Measurements from ENCODE around the gene SVIL.
"Not testable (repeated sequence)": the region's sequence is repeated elsewhere in the genome, so short reads cannot be mapped to it uniquely, and the experiment has no call there.

The SVIL gene

DNA sequence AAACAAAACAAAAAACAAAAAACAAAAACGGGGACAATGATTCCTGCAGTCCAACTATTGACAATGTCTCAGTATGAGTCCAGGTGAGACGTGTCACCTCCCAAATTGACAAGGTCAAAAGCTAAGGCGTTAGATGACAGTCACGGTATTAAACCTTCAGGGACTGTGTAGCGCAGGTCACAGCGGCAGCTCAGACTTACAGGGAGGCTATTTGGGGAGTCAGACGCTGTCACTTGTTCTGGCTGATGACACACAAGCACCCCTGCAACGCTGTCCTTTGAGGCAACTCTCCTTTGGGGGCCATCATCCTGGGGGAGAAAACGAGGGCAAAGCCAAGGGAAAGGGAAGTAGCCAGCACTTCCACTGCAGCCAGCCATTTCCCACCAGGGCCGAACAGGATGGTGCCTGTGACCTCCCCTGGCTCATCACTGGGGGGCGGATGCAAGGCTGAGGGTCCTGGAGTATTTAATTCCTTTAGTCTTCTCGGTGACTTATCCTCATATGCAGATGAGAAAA lies 55.3 kb downstream of the SVIL start:
- Histone ChIP-seq H3K79me2 (ENCODE audit: control insufficient read depth, insufficient read depth, low read length, unreplicated experiment) (peaks cover 15% of the 10 kb centered on the region), H3K27ac (ENCODE audit: low read depth, low read length) (no peak overlapping the region), H3K36me3 (ENCODE audit: insufficient read depth, low read length) (peaks cover 12% of the 10 kb centered on the region; the same call in 1 of the 2 replicates), H2AFZ (ENCODE audit: low read length, unreplicated experiment) (no peak overlapping the region), H3K27me3 (ENCODE audit: insufficient read depth, low read length) (no peaks in the 10 kb centered on the region), H3K4me1 (ENCODE audit: control insufficient read depth, insufficient read depth, low read length, unreplicated experiment) (peaks cover 23% of the 10 kb centered on the region), H3K4me3 (ENCODE audit: low read depth, low read length) (no peak overlapping the region)

DNA sequence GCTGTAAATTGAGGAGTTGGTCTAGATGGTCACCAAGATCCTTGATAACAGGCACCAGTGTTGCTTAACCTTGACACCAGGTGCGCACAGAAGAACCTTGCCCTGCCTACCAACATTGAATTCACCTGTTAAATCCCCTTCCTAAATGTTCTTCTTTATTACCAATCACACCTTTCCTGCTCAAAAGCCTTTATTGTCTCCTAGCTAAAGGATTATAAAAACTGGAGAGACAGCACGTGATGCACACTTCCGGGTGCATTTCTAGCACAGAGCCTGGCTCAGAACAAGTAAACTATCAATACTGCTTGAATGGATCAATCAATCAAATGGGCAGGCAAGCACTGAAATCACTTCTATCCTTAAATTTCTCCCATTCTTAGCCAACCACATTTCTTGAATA lies 56.3 kb downstream of the SVIL start:
- H3K4me3 ChIP-seq (ENCODE audit: low read depth, low read length) = no peak overlapping the region
- H3K27me3 ChIP-seq (ENCODE audit: insufficient read depth, low read length) = no peaks in the 10 kb centered on the region
- no peak overlapping the region for H3K27ac ChIP-seq (ENCODE audit: low read depth, low read length)
- H3K36me3 ChIP-seq (ENCODE audit: insufficient read depth, low read length) = peaks cover 12% of the 10 kb centered on the region; the same call in 1 of the 2 replicates
- H3K4me1 ChIP-seq (ENCODE audit: control insufficient read depth, insufficient read depth, low read length, unreplicated experiment) = peaks cover 15% of the 10 kb centered on the region
- H3K79me2 ChIP-seq (ENCODE audit: control insufficient read depth, insufficient read depth, low read length, unreplicated experiment) = peaks cover 13% of the 10 kb centered on the region
- H2AFZ ChIP-seq (ENCODE audit: low read length, unreplicated experiment) = no peak overlapping the region

DNA sequence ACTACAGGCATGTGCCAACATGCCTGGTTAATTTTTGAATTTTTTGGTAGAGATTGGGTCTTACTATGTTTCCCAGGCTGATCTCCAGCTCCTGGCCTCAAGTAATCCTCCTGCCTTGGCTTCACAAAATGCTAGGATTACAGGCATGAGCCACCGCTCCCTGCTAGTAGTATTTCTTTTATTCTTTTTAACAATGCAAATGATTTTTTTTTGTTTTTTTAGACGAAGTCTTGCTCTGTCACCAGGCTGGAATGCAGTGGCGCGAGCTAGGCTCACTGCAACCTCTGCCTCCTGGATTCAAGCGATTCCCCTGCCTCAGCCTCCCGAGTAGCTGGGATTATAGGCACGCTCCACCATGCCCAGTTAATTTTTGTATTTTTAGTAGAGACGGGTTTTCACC lies 58.1 kb downstream of the SVIL start:
- Histone ChIP-seq H2AFZ (ENCODE audit: low read length, unreplicated experiment) (no peak overlapping the region), H3K4me1 (ENCODE audit: control insufficient read depth, insufficient read depth, low read length, unreplicated experiment) (no peaks in the 10 kb centered on the region), H3K79me2 (ENCODE audit: control insufficient read depth, insufficient read depth, low read length, unreplicated experiment) (peaks cover 6% of the 10 kb centered on the region)

DNA sequence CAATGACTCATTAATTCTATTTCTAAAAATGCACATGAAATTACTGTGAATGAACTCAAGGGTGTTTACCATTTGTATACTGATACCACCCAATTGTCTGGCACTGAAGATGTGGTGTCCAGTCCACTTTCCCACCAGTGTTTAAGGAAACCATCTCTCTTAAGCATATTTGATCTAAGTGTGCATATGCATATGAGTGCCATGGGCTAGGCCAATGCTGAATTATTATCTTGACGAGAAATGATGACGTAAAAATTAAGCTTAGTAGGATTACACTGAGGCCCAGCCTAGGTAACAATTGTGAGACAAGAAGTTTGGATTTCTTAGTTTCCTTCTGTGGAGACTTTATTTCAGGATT lies 59.7 kb downstream of the SVIL start:
- Histone ChIP-seq H3K36me3 (ENCODE audit: insufficient read depth, low read length) (peaks cover 12% of the 10 kb centered on the region; the same call in 1 of the 2 replicates), H3K4me1 (ENCODE audit: control insufficient read depth, insufficient read depth, low read length, unreplicated experiment) (peaks cover 6% of the 10 kb centered on the region), H3K27me3 (ENCODE audit: insufficient read depth, low read length) (no peaks in the 10 kb centered on the region), H3K79me2 (ENCODE audit: control insufficient read depth, insufficient read depth, low read length, unreplicated experiment) (peaks cover 5% of the 10 kb centered on the region), H3K27ac (ENCODE audit: low read depth, low read length) (no peak overlapping the region), H3K4me3 (ENCODE audit: low read depth, low read length) (no peak overlapping the region), H2AFZ (ENCODE audit: low read length, unreplicated experiment) (no peak overlapping the region)

More for the DNA sequence above, 58.1 kb downstream of the SVIL start:
- H3K4me3 ChIP-seq (ENCODE audit: low read depth, low read length) = no peak overlapping the region
- no peak overlapping the region for H3K27ac ChIP-seq (ENCODE audit: low read depth, low read length)
- H3K27me3 ChIP-seq (ENCODE audit: insufficient read depth, low read length) = no peaks in the 10 kb centered on the region
- peaks cover 12% of the 10 kb centered on the region; the same call in 1 of the 2 replicates for H3K36me3 ChIP-seq (ENCODE audit: insufficient read depth, low read length)

DNA sequence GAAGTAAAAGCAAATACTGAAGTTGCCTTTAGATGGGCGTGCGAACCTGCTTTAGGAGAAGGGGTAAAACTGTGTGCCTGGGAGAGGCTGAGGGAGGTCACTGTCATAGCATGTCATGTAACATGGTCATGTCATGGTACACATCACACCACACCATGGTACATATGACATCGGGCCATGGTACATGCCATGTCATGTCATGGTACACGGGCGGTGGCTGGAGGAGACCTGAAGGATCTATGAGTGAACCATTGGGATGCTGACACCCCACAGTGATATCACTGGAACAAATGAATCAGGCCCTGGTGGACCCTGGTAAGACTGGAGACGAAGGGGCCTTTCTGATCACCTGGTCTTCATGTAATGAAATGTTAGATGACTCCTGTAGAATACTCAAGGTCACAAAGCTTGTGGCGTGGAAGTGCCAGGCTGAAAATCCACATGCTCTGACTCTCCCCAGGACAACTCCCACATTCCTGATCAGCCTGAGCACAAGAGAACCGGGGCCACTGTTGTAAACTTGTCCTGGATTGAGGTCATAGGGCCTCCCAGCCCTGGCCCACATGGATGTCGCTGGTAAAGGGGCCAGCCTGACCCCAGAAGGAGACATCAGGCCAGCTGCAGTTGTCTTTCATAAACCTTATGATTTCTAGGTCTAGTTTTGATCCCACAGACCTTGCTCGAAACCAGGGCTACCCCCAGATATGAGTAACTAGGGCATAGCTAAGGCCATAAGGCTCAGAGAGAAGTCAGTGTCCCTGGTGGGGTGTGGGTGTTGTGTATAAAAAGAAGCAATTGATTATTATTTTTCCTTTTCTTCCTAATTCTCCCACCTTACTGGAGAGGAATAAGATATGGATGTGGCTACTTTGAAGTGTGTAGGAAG lies 60.3 kb downstream of the SVIL start:
- H3K4me1 ChIP-seq (ENCODE audit: control insufficient read depth, insufficient read depth, low read length, unreplicated experiment) = peaks cover 10% of the 10 kb centered on the region
- not testable (repeated sequence) for H3K27me3 ChIP-seq (ENCODE audit: insufficient read depth, low read length); H2AFZ ChIP-seq (ENCODE audit: low read length, unreplicated experiment); H3K79me2 ChIP-seq (ENCODE audit: control insufficient read depth, insufficient read depth, low read length, unreplicated experiment); H3K4me3 ChIP-seq (ENCODE audit: low read depth, low read length); H3K27ac ChIP-seq (ENCODE audit: low read depth, low read length)
- peaks cover 12% of the 10 kb centered on the region; the same call in 1 of the 2 replicates for H3K36me3 ChIP-seq (ENCODE audit: insufficient read depth, low read length)

DNA sequence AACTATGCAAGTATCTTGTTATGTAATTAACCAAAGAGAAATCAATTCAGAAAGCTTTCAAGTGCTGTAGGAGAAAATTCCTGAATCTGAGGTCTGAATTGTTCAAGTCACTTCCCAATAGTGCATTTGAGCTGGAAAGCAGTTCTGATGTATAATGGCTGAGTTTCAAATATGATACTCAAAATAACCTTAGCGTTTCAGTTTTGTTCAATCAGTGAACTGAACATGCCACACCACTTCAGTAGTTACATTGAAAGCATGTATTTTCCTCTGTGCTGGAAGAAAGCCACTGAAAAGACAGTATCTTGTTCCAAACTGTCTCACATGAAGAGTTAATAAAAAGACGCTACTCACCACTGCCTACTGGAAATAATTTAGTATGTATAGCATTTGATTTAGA lies 64.5 kb downstream of the SVIL start:
- not testable (repeated sequence) for H2AFZ ChIP-seq (ENCODE audit: low read length, unreplicated experiment); H3K36me3 ChIP-seq (ENCODE audit: insufficient read depth, low read length); H3K79me2 ChIP-seq (ENCODE audit: control insufficient read depth, insufficient read depth, low read length, unreplicated experiment); H3K27me3 ChIP-seq (ENCODE audit: insufficient read depth, low read length); H3K27ac ChIP-seq (ENCODE audit: low read depth, low read length); H3K4me3 ChIP-seq (ENCODE audit: low read depth, low read length)
- H3K4me1 ChIP-seq (ENCODE audit: control insufficient read depth, insufficient read depth, low read length, unreplicated experiment) = peaks cover 10% of the 10 kb centered on the region

DNA sequence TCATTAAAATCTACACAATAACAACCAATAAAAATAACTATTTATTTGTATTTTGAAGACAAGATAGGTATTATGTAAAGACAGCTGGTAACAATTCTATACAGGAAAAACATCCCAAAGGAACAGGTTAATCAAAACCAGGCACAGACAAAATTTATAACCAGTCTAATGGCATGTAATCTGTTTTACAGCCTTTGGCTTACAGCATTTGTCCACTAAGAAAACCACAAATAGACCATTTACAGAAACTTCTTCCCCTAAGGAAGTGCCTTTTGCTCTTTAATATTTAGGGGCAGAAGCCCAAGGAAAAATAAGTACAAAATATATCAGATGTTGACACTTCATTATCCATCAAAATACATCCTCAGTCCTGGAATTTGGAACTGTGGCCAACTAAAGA lies 65.0 kb downstream of the SVIL start:
- H3K27ac ChIP-seq (ENCODE audit: low read depth, low read length) = no peak overlapping the region
- H3K79me2 ChIP-seq (ENCODE audit: control insufficient read depth, insufficient read depth, low read length, unreplicated experiment) = peaks cover 3% of the 10 kb centered on the region
- no peaks in the 10 kb centered on the region for H3K36me3 ChIP-seq (ENCODE audit: insufficient read depth, low read length)
- no peaks in the 10 kb centered on the region for H3K27me3 ChIP-seq (ENCODE audit: insufficient read depth, low read length)
- H3K4me1 ChIP-seq (ENCODE audit: control insufficient read depth, insufficient read depth, low read length, unreplicated experiment) = peaks cover 10% of the 10 kb centered on the region
- no peak overlapping the region for H2AFZ ChIP-seq (ENCODE audit: low read length, unreplicated experiment)
- H3K4me3 ChIP-seq (ENCODE audit: low read depth, low read length) = no peak overlapping the region

DNA sequence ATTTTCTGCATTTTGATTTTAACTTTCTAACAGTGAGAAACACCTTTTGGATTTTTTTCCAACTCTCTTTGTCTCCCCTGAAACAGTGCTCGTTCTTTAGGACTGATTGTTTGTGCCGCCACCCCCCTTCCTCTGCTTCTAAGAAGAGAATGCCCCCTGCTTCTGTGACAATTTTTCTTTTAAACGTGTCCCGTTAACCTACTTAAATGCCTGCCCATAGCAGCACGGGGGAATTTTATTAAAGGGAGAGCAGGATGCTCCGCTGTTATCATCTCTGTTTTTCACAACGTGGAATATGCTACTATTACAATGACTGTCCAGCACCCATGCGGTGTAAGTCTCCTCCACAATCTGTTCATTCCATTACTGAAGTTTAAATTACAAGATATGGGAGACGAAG lies 67.8 kb downstream of the SVIL start:
- Histone ChIP-seq H3K27me3 (ENCODE audit: insufficient read depth, low read length) (no peaks in the 10 kb centered on the region), H3K36me3 (ENCODE audit: insufficient read depth, low read length) (no peaks in the 10 kb centered on the region), H3K4me3 (ENCODE audit: low read depth, low read length) (no peak overlapping the region), H3K4me1 (ENCODE audit: control insufficient read depth, insufficient read depth, low read length, unreplicated experiment) (peaks cover 10% of the 10 kb centered on the region), H3K27ac (ENCODE audit: low read depth, low read length) (no peak overlapping the region), H3K79me2 (ENCODE audit: control insufficient read depth, insufficient read depth, low read length, unreplicated experiment) (peaks cover 3% of the 10 kb centered on the region), H2AFZ (ENCODE audit: low read length, unreplicated experiment) (no peak overlapping the region)

DNA sequence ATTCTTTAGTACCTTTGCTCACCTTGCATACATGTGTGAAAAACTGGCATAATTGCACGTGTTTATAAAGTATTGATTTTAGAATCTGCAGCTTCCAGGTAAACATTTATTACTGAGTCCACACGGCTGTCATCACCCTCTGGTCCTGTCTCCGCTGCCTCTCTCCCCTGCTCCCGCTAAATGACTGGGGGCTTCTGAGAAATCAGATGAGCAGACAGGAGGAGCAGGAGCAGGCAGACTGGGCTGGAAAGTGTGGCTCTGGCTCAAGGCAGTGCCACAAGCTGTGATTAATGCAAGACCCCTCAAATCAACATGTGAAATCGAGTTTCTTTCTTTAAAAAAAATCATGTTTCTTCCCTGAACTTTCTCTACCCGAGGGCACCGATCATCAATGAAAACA lies 68.6 kb downstream of the SVIL start:
- H3K79me2 ChIP-seq (ENCODE audit: control insufficient read depth, insufficient read depth, low read length, unreplicated experiment); H3K27me3 ChIP-seq (ENCODE audit: insufficient read depth, low read length); H2AFZ ChIP-seq (ENCODE audit: low read length, unreplicated experiment); H3K27ac ChIP-seq (ENCODE audit: low read depth, low read length); H3K36me3 ChIP-seq (ENCODE audit: insufficient read depth, low read length); H3K4me3 ChIP-seq (ENCODE audit: low read depth, low read length): not testable (repeated sequence)
- H3K4me1 ChIP-seq (ENCODE audit: control insufficient read depth, insufficient read depth, low read length, unreplicated experiment) = peaks cover 10% of the 10 kb centered on the region

DNA sequence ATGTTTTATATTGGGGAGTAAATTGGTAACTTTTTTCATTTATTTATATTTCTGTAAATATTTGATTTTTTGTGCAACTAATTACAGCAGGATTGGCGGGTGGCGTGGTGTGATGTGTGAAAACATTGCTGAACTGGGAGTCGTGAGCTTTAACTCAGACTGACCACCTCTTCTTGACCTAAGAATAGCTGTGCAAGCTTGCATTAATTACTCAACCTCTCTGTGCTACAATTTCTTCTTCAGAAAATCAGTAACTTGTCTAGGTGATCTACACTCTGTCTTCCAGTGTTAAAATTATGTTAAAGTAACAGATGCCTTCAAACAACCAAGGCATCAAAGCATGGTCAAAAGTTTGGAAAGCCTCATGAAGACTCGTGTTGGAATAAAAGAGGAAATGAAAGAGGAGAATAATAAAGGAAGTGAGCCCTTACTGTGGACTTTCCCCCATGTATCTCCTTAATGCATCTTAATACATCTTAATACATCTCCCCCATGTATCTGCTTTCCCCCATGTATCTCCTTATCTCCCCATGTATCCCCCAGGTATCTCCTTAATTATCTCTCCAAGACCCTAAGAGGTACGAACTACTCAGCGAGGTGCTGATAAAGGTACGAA lies 71.2 kb downstream of the SVIL start:
- H3K4me1 ChIP-seq (ENCODE audit: control insufficient read depth, insufficient read depth, low read length, unreplicated experiment) = no peaks in the 10 kb centered on the region
- no peaks in the 10 kb centered on the region for H3K27me3 ChIP-seq (ENCODE audit: insufficient read depth, low read length)
- H2AFZ ChIP-seq (ENCODE audit: low read length, unreplicated experiment) = no peak overlapping the region
- no peaks in the 10 kb centered on the region for H3K79me2 ChIP-seq (ENCODE audit: control insufficient read depth, insufficient read depth, low read length, unreplicated experiment)
- H3K36me3 ChIP-seq (ENCODE audit: insufficient read depth, low read length) = no peaks in the 10 kb centered on the region
- no peak overlapping the region for H3K4me3 ChIP-seq (ENCODE audit: low read depth, low read length)
- H3K27ac ChIP-seq (ENCODE audit: low read depth, low read length) = no peak overlapping the region

DNA sequence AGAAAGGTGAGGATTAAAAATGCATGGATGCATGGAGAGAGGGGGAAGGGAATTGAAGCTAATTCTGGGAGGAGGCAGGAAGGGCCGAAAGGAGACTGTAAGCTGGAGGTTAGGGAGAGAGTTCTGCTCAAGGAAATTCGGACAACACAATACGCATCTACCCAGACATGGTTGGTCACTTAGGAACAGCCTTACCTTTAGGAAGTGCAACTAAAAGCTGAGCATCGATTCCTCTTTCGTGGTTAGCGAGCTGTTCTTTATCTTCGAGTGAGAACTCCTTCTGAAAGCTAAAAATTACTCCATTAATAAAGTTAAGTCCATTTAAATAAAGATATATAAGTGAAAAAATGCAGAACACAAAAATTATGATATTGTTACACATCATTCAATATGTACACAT lies 71.8 kb downstream of the SVIL start:
- not testable (repeated sequence) for H3K27me3 ChIP-seq (ENCODE audit: insufficient read depth, low read length); H3K27ac ChIP-seq (ENCODE audit: low read depth, low read length); H3K36me3 ChIP-seq (ENCODE audit: insufficient read depth, low read length); H3K4me3 ChIP-seq (ENCODE audit: low read depth, low read length); H3K4me1 ChIP-seq (ENCODE audit: control insufficient read depth, insufficient read depth, low read length, unreplicated experiment); H2AFZ ChIP-seq (ENCODE audit: low read length, unreplicated experiment); H3K79me2 ChIP-seq (ENCODE audit: control insufficient read depth, insufficient read depth, low read length, unreplicated experiment)

Measured in ACC112 (cell line).